ENCODE data around the gene CITED1. TPM values are rescaled to one million over a fixed set of nuclear protein-coding genes. Genes with fewer than 3 reads are reported as not detected.
"Not testable (repeated sequence)": the region's sequence is repeated elsewhere in the genome, so short reads cannot be mapped to it uniquely, and the experiment has no call there.

Gene CITED1
- total RNA-seq (not detected), polyA plus RNA-seq (not detected), total RNA-seq (0 to 0.49 (median 0) reads per million in 6 experiments)

GRCh38 chrX:72305286-72306084 is at the start of gene CITED1:
TSS of gene CITED1 (minus strand) at chrX:72305914. CDS start at chrX:72302869, 3,045 bp downstream.
- Mint-ChIP-seq H3K4me1 (peaks cover 11 to 36% (median 30%) of the 10 kb centered on the region in 4 donors), H3K27me3 (peaks cover 18 to 73% (median 39%) of the 10 kb centered on the region in 5 donors), H3K9me3 (peaks cover 0 to 3% (median 0%) of the 10 kb centered on the region in 9 donors), H3K4me3 (peak within 1 kb of the TSS; percentile 80 to 95 (median 88)), H3K36me3 (peaks cover 0 to 3% (median 0%) of the 10 kb centered on the region in 3 donors), H3K27ac (no peak within 1 kb of the TSS)
- POLR2A ChIA-PET: no interaction called here
- peak in 1 of 10 donors; percentile 4 for DNase-seq
- ATAC-seq: peak; percentile 29 to 30

- Mint-ChIP-seq H3K4me3 (no peak overlapping the region), H3K9me3 (no peaks in the 10 kb centered on the region), H3K27ac (no peak overlapping the region), H3K4me1 (peaks cover 0 to 2% (median 0%) of the 10 kb centered on the region in 4 donors), H3K36me3 (peaks cover 5 to 28% (median 7%) of the 10 kb centered on the region in 3 donors), H3K27me3 (no peaks in the 10 kb centered on the region)
- ATAC-seq (no peak), DNase-seq (no peak)
- POLR2A ChIA-PET: no interaction called here
Measured at GRCh38 chrX:72352786-72353185, 47.1 kb upstream of the CITED1 start.

- POLR2A ChIA-PET: no interaction called here
Measured at GRCh38 chrX:72351606-72352334, 46.1 kb upstream of the CITED1 start.

GRCh38 chrX:72349190-72349589 is 43.5 kb upstream of the CITED1 start:
- H3K4me1 Mint-ChIP-seq: no peaks in the 10 kb centered on the region
- no peak for ATAC-seq
- peaks cover 5 to 31% (median 7%) of the 10 kb centered on the region in 3 donors for H3K36me3 Mint-ChIP-seq
- H3K27ac Mint-ChIP-seq: no peak overlapping the region
- POLR2A ChIA-PET: no interaction called here
- no peaks in the 10 kb centered on the region for H3K9me3 Mint-ChIP-seq
- no peak for DNase-seq
- no peak overlapping the region for H3K4me3 Mint-ChIP-seq
- no peaks in the 10 kb centered on the region for H3K27me3 Mint-ChIP-seq

More at GRCh38 chrX:72351606-72352334, 46.1 kb upstream of the CITED1 start:
- Mint-ChIP-seq H3K4me1 (no peaks in the 10 kb centered on the region), H3K27me3 (no peaks in the 10 kb centered on the region), H3K4me3 (no peak overlapping the region), H3K9me3 (no peaks in the 10 kb centered on the region), H3K36me3 (peaks cover 5 to 28% (median 7%) of the 10 kb centered on the region in 3 donors), H3K27ac (no peak overlapping the region)
- DNase-seq (no peak), ATAC-seq (no peak)

- no peak for DNase-seq
- no peak overlapping the region for H3K27ac Mint-ChIP-seq
- no peak for ATAC-seq
- H3K9me3 Mint-ChIP-seq: no peaks in the 10 kb centered on the region
- peaks cover 5 to 31% (median 7%) of the 10 kb centered on the region in 3 donors for H3K36me3 Mint-ChIP-seq
- no peak overlapping the region for H3K4me3 Mint-ChIP-seq
- POLR2A ChIA-PET: no interaction called here
- H3K4me1 Mint-ChIP-seq: no peaks in the 10 kb centered on the region
- no peaks in the 10 kb centered on the region for H3K27me3 Mint-ChIP-seq
Measured at GRCh38 chrX:72348247-72348979, 42.7 kb upstream of the CITED1 start.

GRCh38 chrX:72347366-72347765 is 41.7 kb upstream of the CITED1 start:
- no peaks in the 10 kb centered on the region for H3K9me3 Mint-ChIP-seq
- DNase-seq: no peak
- no peak for ATAC-seq
- H3K4me1 Mint-ChIP-seq: no peaks in the 10 kb centered on the region
- H3K27ac Mint-ChIP-seq: peak overlapping the region in 1 of 10 donors; percentile 43
- no peaks in the 10 kb centered on the region for H3K27me3 Mint-ChIP-seq
- no peak overlapping the region for H3K4me3 Mint-ChIP-seq
- H3K36me3 Mint-ChIP-seq: peaks cover 5 to 33% (median 7%) of the 10 kb centered on the region in 3 donors
- POLR2A ChIA-PET: no interaction called here

- POLR2A ChIA-PET: no interaction called here
- Mint-ChIP-seq H3K36me3 (peaks cover 0 to 31% (median 7%) of the 10 kb centered on the region in 3 donors), H3K9me3 (no peaks in the 10 kb centered on the region), H3K27me3 (no peaks in the 10 kb centered on the region), H3K4me1 (no peaks in the 10 kb centered on the region), H3K27ac (no peak overlapping the region), H3K4me3 (no peak overlapping the region)
- DNase-seq (no peak), ATAC-seq (no peak)
Measured at GRCh38 chrX:72346302-72346949, 40.7 kb upstream of the CITED1 start.

GRCh38 chrX:72340626-72341025 is 34.9 kb upstream of the CITED1 start:
- no peak overlapping the region for H3K27ac Mint-ChIP-seq
- no peak for ATAC-seq
- POLR2A ChIA-PET: no interaction called here
- H3K4me1 Mint-ChIP-seq: no peaks in the 10 kb centered on the region
- peaks cover 0 to 11% (median 10%) of the 10 kb centered on the region in 3 donors for H3K36me3 Mint-ChIP-seq
- no peak overlapping the region for H3K4me3 Mint-ChIP-seq
- no peaks in the 10 kb centered on the region for H3K9me3 Mint-ChIP-seq
- DNase-seq: no peak
- no peaks in the 10 kb centered on the region for H3K27me3 Mint-ChIP-seq

GRCh38 chrX:72340041-72340440 is 34.3 kb upstream of the CITED1 start:
- Mint-ChIP-seq H3K27ac (no peak overlapping the region), H3K4me1 (no peaks in the 10 kb centered on the region), H3K27me3 (no peaks in the 10 kb centered on the region), H3K9me3 (no peaks in the 10 kb centered on the region), H3K4me3 (no peak overlapping the region), H3K36me3 (peaks cover 0 to 10% (median 7%) of the 10 kb centered on the region in 3 donors)
- POLR2A ChIA-PET: no interaction called here
- DNase-seq (no peak), ATAC-seq (no peak)

- no peak for ATAC-seq
- H3K27me3 Mint-ChIP-seq: no peaks in the 10 kb centered on the region
- H3K4me1 Mint-ChIP-seq: no peaks in the 10 kb centered on the region
- H3K4me3 Mint-ChIP-seq: no peak overlapping the region
- H3K36me3 Mint-ChIP-seq: peaks cover 8 to 16% (median 14%) of the 10 kb centered on the region in 3 donors
- peaks cover 0 to 4% (median 0%) of the 10 kb centered on the region in 9 donors for H3K9me3 Mint-ChIP-seq
- H3K27ac Mint-ChIP-seq: peak overlapping the region in 2 of 10 donors; percentile 3 to 64
- DNase-seq: no peak
- POLR2A ChIA-PET: no interaction called here
Measured at GRCh38 chrX:72330131-72330530, 24.4 kb upstream of the CITED1 start.

- Mint-ChIP-seq H3K27me3 (no peaks in the 10 kb centered on the region), H3K9me3 (peaks cover 0 to 4% (median 0%) of the 10 kb centered on the region in 9 donors), H3K27ac (no peak overlapping the region), H3K4me1 (no peaks in the 10 kb centered on the region), H3K36me3 (peaks cover 8 to 11% (median 10%) of the 10 kb centered on the region in 3 donors), H3K4me3 (no peak overlapping the region)
- POLR2A ChIA-PET: no interaction called here
- ATAC-seq: no peak
- no peak for DNase-seq
Measured at GRCh38 chrX:72326605-72327300, 21.0 kb upstream of the CITED1 start.

GRCh38 chrX:72319651-72320050 is 13.9 kb upstream of the CITED1 start:
- ATAC-seq, H3K27me3 Mint-ChIP-seq, H3K36me3 Mint-ChIP-seq, DNase-seq, H3K27ac Mint-ChIP-seq, POLR2A ChIA-PET, H3K4me1 Mint-ChIP-seq, H3K9me3 Mint-ChIP-seq, H3K4me3 Mint-ChIP-seq: not testable (repeated sequence)
